BLaER1 treated with 17β-estradiol and CSF1 and Interleukin-3, amounts not matched to agents 10 nM and 100 nM (cell line): ENCODE measurements around the gene BCO2.
A peak's percentile ranks its signal among the peaks of the same experiment; 100 is the strongest.

ENCODE experiments used
- H3K27ac ChIP-seq, 11 experiments: shearing (Covaris generic); formaldehyde crosslinking; 2 replicates each; pipeline ENCODE4 v1.8.1; 2022
- H3K27me3 ChIP-seq, 11 experiments: shearing (Covaris generic); formaldehyde crosslinking; 2 replicates each; pipeline ENCODE4 v1.8.1; 2022
- H3K36me3 ChIP-seq, 11 experiments: shearing (Covaris generic); formaldehyde crosslinking; 2 replicates each; pipeline ENCODE4 v1.8.1; 2022
- H3K4me1 ChIP-seq, 10 experiments: shearing (Covaris generic); formaldehyde crosslinking; 2 replicates each; pipeline ENCODE4 v1.8.1; 2022
- H3K4me2 ChIP-seq, 11 experiments: shearing (Covaris generic); formaldehyde crosslinking; 2 replicates each; pipeline ENCODE4 v1.8.1; 2022
- H3K4me3 ChIP-seq, 10 experiments: shearing (Covaris generic); formaldehyde crosslinking; 2 replicates each; pipeline ENCODE4 v1.8.1; 2022
- H3K9ac ChIP-seq, 11 experiments: shearing (Covaris generic); formaldehyde crosslinking; 2 replicates each; pipeline ENCODE4 v1.8.1; 2022
- H3K9me3 ChIP-seq, 11 experiments: shearing (Covaris generic); formaldehyde crosslinking; replicated peaks in 1 of 11; 2 replicates each; pipeline ENCODE4 v1.8.1; 2022
- H4K20me1 ChIP-seq, 11 experiments: shearing (Covaris generic); formaldehyde crosslinking; 2 replicates each; pipeline ENCODE4 v1.8.1; 2022
- Cebpa-rat ChIP-seq, 11 experiments: shearing (Covaris generic); IDR thresholded peaks; 2 replicates each; pipeline ENCODE4 v1.8.1; 2022

Gene BCO2

GRCh38 chr11:112163875-112164685 lies 11.2 kb upstream of the BCO2 start, which contains the start of gene IL18:
TSS of gene IL18 (minus strand) at chr11:112164094. CDS start at chr11:112155053, 9,041 bp downstream.
- TF ChIP-seq Cebpa-rat (IDR thresholded peaks at IDR 0.05): no peak
- Histone ChIP-seq H3K4me2 (peak within 1 kb of the TSS in 3 of 11 experiments; percentile 19 to 52 (median 38); a peak in 4 of 22 replicates), H3K27me3 (no peaks in the 10 kb centered on the region), H4K20me1 (no peaks in the 10 kb centered on the region), H3K9ac (no peak within 1 kb of the TSS), H3K4me3 (no peak within 1 kb of the TSS; a peak in 1 of 20 replicates), H3K36me3 (no peaks in the 10 kb centered on the region), H3K9me3 (0 out of 22 replicates have a peak, but pooled peaks cover 0 to 6% (median 0%) of the 10 kb centered on the region in 11 experiments), H3K27ac (no peak within 1 kb of the TSS), H3K4me1 (peaks cover 0 to 48% (median 4%) of the 10 kb centered on the region in 10 experiments; a peak in 11 of 20 replicates)

- Histone ChIP-seq H3K4me1 (peaks cover 0 to 38% (median 0%) of the 10 kb centered on the region in 10 experiments; a peak in 8 of 20 replicates), H3K4me2 (peak overlapping the region in 3 of 11 experiments; percentile 19 to 52 (median 38); a peak in 4 of 22 replicates), H3K27ac (no peak overlapping the region)
Observed at GRCh38 chr11:112165049-112165448, 10.3 kb upstream of the BCO2 start.

GRCh38 chr11:112166562-112166961 lies 8.8 kb upstream of the BCO2 start:
- Histone ChIP-seq H3K9ac (no peak overlapping the region), H3K9me3 (0 out of 22 replicates have a peak, but pooled peaks cover 0 to 6% (median 0%) of the 10 kb centered on the region in 11 experiments), H3K36me3 (no peaks in the 10 kb centered on the region), H4K20me1 (no peaks in the 10 kb centered on the region), H3K27ac (no peak overlapping the region), H3K4me2 (peak overlapping the region in 2 of 11 experiments; percentile 14 to 23; a peak in 1 of 22 replicates), H3K4me3 (no peak overlapping the region), H3K27me3 (no peaks in the 10 kb centered on the region), H3K4me1 (peaks cover 0 to 24% (median 0%) of the 10 kb centered on the region in 10 experiments; a peak in 6 of 20 replicates)
- TF ChIP-seq Cebpa-rat (IDR thresholded peaks at IDR 0.05): no peak

More at GRCh38 chr11:112165049-112165448, 10.3 kb upstream of the BCO2 start:
- no peaks in the 10 kb centered on the region for H3K27me3 ChIP-seq
- no peaks in the 10 kb centered on the region for H4K20me1 ChIP-seq
- TF ChIP-seq Cebpa-rat (IDR thresholded peaks at IDR 0.05): no peak
- H3K36me3 ChIP-seq: no peaks in the 10 kb centered on the region
- no peak overlapping the region for H3K9ac ChIP-seq
- 0 out of 22 replicates have a peak, but pooled peaks cover 0 to 6% (median 0%) of the 10 kb centered on the region in 11 experiments for H3K9me3 ChIP-seq
- no peak overlapping the region for H3K4me3 ChIP-seq

GRCh38 chr11:112167145-112167544 lies 8.2 kb upstream of the BCO2 start, which contains the start of gene TEX12:
TSS of gene TEX12 (plus strand) at chr11:112167372. CDS start at chr11:112169269, 1,897 bp downstream.
- Histone ChIP-seq H3K36me3 (no peaks in the 10 kb centered on the region), H3K27ac (no peak within 1 kb of the TSS), H3K9me3 (0 out of 22 replicates have a peak, but pooled peaks cover 0 to 6% (median 0%) of the 10 kb centered on the region in 11 experiments), H4K20me1 (no peaks in the 10 kb centered on the region), H3K4me2 (peak within 1 kb of the TSS in 2 of 11 experiments; percentile 14 to 23; a peak in 1 of 22 replicates), H3K9ac (no peak within 1 kb of the TSS), H3K27me3 (no peaks in the 10 kb centered on the region), H3K4me1 (peaks cover 0 to 24% (median 0%) of the 10 kb centered on the region in 10 experiments; a peak in 6 of 20 replicates), H3K4me3 (no peak within 1 kb of the TSS)
- TF ChIP-seq Cebpa-rat (IDR thresholded peaks at IDR 0.05): no peak

GRCh38 chr11:112172362-112172994 lies 2.8 kb upstream of the BCO2 start:
- Histone ChIP-seq H4K20me1 (no peaks in the 10 kb centered on the region), H3K27me3 (no peaks in the 10 kb centered on the region), H3K4me3 (no peak overlapping the region), H3K9ac (no peak overlapping the region), H3K4me1 (peaks cover 0 to 22% (median 16%) of the 10 kb centered on the region in 10 experiments; a peak in 15 of 20 replicates), H3K4me2 (peak overlapping the region in 7 of 11 experiments; percentile 2 to 51 (median 33); a peak in 10 of 22 replicates), H3K27ac (0 out of 22 replicates have a peak overlapping the region, but pooled peaks of 1 of the 11 experiments have one; percentile 11), H3K36me3 (no peaks in the 10 kb centered on the region), H3K9me3 (0 out of 22 replicates have a peak, but pooled peaks cover 0 to 2% (median 0%) of the 10 kb centered on the region in 11 experiments)
- TF ChIP-seq Cebpa-rat (IDR thresholded peaks at IDR 0.05): no peak

- Histone ChIP-seq H3K9ac (no peak overlapping the region), H4K20me1 (no peaks in the 10 kb centered on the region), H3K9me3 (no peaks in the 10 kb centered on the region), H3K27me3 (no peaks in the 10 kb centered on the region), H3K4me2 (peak overlapping the region in 5 of 11 experiments; percentile 16 to 51 (median 33); a peak in 8 of 22 replicates), H3K27ac (no peak overlapping the region), H3K36me3 (no peaks in the 10 kb centered on the region), H3K4me3 (no peak overlapping the region), H3K4me1 (peaks cover 0 to 27% (median 17%) of the 10 kb centered on the region in 10 experiments; a peak in 16 of 20 replicates)
- TF ChIP-seq Cebpa-rat (IDR thresholded peaks at IDR 0.05): 0 out of 22 replicates have a peak, but pooled peaks of 1 of the 11 experiments have one; percentile 22
Observed at GRCh38 chr11:112173152-112173551, 2.2 kb upstream of the BCO2 start.

- Histone ChIP-seq H3K4me3 (peak overlapping the region in 2 of 10 experiments; percentile 15 to 24; a peak in 3 of 20 replicates), H3K27ac (peak overlapping the region in 1 of 11 experiments; percentile 5; a peak in 1 of 22 replicates), H4K20me1 (no peaks in the 10 kb centered on the region), H3K36me3 (no peaks in the 10 kb centered on the region), H3K9ac (0 out of 22 replicates have a peak overlapping the region, but pooled peaks of 1 of the 11 experiments have one; percentile 27), H3K27me3 (no peaks in the 10 kb centered on the region), H3K9me3 (no peaks in the 10 kb centered on the region), H3K4me1 (peaks cover 18 to 49% (median 38%) of the 10 kb centered on the region in 10 experiments), H3K4me2 (peak overlapping the region in 7 of 11 experiments; percentile 11 to 71 (median 26); a peak in 9 of 22 replicates)
- no peak for TF ChIP-seq Cebpa-rat (IDR thresholded peaks at IDR 0.05)
Observed at GRCh38 chr11:112175599-112175952, 264 bp downstream of the BCO2 start.

- Histone ChIP-seq H3K9me3 (no peaks in the 10 kb centered on the region), H3K27ac (no peak overlapping the region), H3K4me3 (no peak overlapping the region), H3K36me3 (no peaks in the 10 kb centered on the region), H3K4me2 (no peak overlapping the region), H3K4me1 (peaks cover 18 to 49% (median 38%) of the 10 kb centered on the region in 10 experiments), H3K9ac (no peak overlapping the region), H3K27me3 (no peaks in the 10 kb centered on the region), H4K20me1 (no peaks in the 10 kb centered on the region)
- TF ChIP-seq Cebpa-rat (IDR thresholded peaks at IDR 0.05): no peak
Observed at GRCh38 chr11:112176077-112176476, 765 bp downstream of the BCO2 start.
